Measurements from ENCODE around the gene HUNK. TPM values are rescaled to one million over a fixed set of nuclear protein-coding genes. Genes with fewer than 3 reads are reported as not detected.

The HUNK gene
- total and polyA plus RNA-seq, 2 donors (not counting 1 experiment from before 2014, with no cell fraction given), result 0.01 to 0.07 TPM

DNA sequence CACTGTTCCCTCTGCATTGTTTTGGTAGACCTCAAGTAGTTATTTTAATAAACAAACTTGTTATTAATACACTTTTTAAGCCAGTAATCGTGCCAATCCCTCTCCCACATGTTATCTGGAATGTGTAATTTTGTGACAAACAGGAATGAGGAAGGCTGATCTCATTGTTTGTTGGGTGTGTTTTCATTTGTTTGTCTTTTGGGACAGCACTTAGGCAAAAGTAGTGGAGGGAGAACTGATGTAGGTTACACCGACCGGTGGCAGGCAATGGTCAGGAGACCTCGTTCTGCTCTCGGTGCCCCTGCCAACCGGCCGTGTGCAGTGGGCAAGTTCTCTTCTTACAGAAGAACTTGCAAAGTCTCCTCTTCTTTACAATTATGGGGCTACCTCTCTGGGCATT is 99.8 kb downstream of the HUNK start:
- POLR2A ChIA-PET, result no interaction called here
- Histone ChIP-seq H3K27me3 (replicated peaks in 1 of 4; ENCODE audit: control extremely low read depth in 1 of 4, control insufficient read depth in 3 of 4, insufficient read depth in 4 of 4, low read length in 3 of 4) (no peaks in the 10 kb centered on the region), H3K9me3 (ENCODE audit: control extremely low read depth in 1 of 3, control insufficient read depth in 2 of 3, insufficient read depth in 1 of 3, low read length in 2 of 3) (peaks cover 0 to 9% (median 0%) of the 10 kb centered on the region in 3 donors), H3K9ac (ENCODE audit: low read length) (no peak overlapping the region), H3K36me3 (replicated peaks in 1 of 2; ENCODE audit: control extremely low read depth in 1 of 2, control insufficient read depth in 1 of 2, extremely low read depth in 1 of 2, insufficient read depth in 2 of 2, low read length in 1 of 2) (no peaks in the 10 kb centered on the region), H3K79me2 (ENCODE audit: control insufficient read depth, insufficient read depth, low read length) (no peaks in the 10 kb centered on the region), H2AFZ (ENCODE audit: insufficient read depth, low read depth, low read length, poor library complexity, severe bottlenecking) (no peak overlapping the region), H3K4me2 (replicated peaks; ENCODE audit: low read depth, low read length, poor library complexity, severe bottlenecking) (no peak overlapping the region), H3K4me3 (ENCODE audit: control extremely low read depth in 1 of 5, extremely low read depth in 1 of 5, insufficient read depth in 1 of 5, low read depth in 2 of 5, low read length in 4 of 5) (no peak overlapping the region), H4K20me1 (ENCODE audit: control insufficient read depth, insufficient read depth, low read length, poor library complexity, severe bottlenecking) (no peaks in the 10 kb centered on the region), H3K4me1 (ENCODE audit: control insufficient read depth in 2 of 2, insufficient read depth in 2 of 2, low read length in 2 of 2) (no peaks in the 10 kb centered on the region), H3K27ac (ENCODE audit: low read length in 2 of 2) (no peak overlapping the region)
- H3K27me3 Mint-ChIP-seq, result peaks cover 14% of the 10 kb centered on the region
- intact Hi-C loops (cut with micrococcal nuclease), result no loop called here
- H3K27ac Mint-ChIP-seq, result no peak overlapping the region
- H3K4me3 Mint-ChIP-seq, result no peak overlapping the region
- WGBS (ENCODE audit: insufficient coverage), result 90% methylated on average over 6 of the region's 7 CpGs
- ATAC-seq (ENCODE audit: low read depth) (no peak), DNase-seq (no peak)
- no peak for TF ChIP-seq EZH2 (IDR thresholded peaks at IDR 0.05; ENCODE audit: borderline replicate concordance, insufficient read depth, low read depth, low read length, poor library complexity, severe bottlenecking)
- TF ChIP-seq, protein P1, sequence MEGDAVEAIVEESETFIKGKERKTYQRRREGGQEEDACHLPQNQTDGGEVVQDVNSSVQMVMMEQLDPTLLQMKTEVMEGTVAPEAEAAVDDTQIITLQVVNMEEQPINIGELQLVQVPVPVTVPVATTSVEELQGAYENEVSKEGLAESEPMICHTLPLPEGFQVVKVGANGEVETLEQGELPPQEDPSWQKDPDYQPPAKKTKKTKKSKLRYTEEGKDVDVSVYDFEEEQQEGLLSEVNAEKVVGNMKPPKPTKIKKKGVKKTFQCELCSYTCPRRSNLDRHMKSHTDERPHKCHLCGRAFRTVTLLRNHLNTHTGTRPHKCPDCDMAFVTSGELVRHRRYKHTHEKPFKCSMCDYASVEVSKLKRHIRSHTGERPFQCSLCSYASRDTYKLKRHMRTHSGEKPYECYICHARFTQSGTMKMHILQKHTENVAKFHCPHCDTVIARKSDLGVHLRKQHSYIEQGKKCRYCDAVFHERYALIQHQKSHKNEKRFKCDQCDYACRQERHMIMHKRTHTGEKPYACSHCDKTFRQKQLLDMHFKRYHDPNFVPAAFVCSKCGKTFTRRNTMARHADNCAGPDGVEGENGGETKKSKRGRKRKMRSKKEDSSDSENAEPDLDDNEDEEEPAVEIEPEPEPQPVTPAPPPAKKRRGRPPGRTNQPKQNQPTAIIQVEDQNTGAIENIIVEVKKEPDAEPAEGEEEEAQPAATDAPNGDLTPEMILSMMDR (IDR thresholded peaks at IDR 0.05), result no peak
- H3K4me1 Mint-ChIP-seq, result peaks cover 3% of the 10 kb centered on the region
- H3K9me3 Mint-ChIP-seq (ENCODE audit: insufficient read depth), result peaks cover 3% of the 10 kb centered on the region
- CTCF ChIA-PET, result no interaction called here

DNA sequence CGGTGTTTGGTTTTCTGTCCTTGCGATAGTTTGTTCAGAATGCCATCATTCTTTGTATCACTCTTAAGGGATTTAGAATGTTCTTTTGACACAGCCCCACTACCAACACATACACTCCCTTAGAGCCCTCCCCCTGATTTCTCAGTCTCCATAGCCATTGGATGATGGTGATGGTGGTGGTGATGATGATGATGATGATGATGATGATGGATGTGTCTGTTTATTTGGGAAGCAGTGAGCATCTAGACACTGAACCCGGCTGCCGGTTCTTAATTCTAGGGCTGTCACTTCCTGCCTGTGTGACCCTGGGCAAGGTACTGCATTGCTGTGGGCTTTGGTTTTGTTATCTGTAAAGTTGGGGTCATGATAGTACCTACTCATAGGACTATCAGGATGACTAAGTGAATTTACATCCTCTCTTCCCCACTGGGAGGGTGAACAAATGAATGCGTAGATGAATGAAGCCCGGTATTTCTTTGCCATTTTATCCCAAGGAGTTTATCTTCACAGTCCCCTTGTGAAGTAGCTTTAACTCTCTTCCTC is 100.7 kb downstream of the HUNK start:
- no peak overlapping the region for H3K27ac Mint-ChIP-seq
- Histone ChIP-seq H4K20me1 (ENCODE audit: control insufficient read depth, insufficient read depth, low read length, poor library complexity, severe bottlenecking) (no peaks in the 10 kb centered on the region), H3K9ac (ENCODE audit: low read length) (no peak overlapping the region), H3K36me3 (replicated peaks in 1 of 2; ENCODE audit: control extremely low read depth in 1 of 2, control insufficient read depth in 1 of 2, extremely low read depth in 1 of 2, insufficient read depth in 2 of 2, low read length in 1 of 2) (no peaks in the 10 kb centered on the region), H3K9me3 (ENCODE audit: control extremely low read depth in 1 of 3, control insufficient read depth in 2 of 3, insufficient read depth in 1 of 3, low read length in 2 of 3) (peaks cover 0 to 9% (median 0%) of the 10 kb centered on the region in 3 donors), H3K27ac (ENCODE audit: low read length in 2 of 2) (no peak overlapping the region), H3K79me2 (ENCODE audit: control insufficient read depth, insufficient read depth, low read length) (no peaks in the 10 kb centered on the region), H2AFZ (ENCODE audit: insufficient read depth, low read depth, low read length, poor library complexity, severe bottlenecking) (no peak overlapping the region), H3K27me3 (replicated peaks in 1 of 4; ENCODE audit: control extremely low read depth in 1 of 4, control insufficient read depth in 3 of 4, insufficient read depth in 4 of 4, low read length in 3 of 4) (no peaks in the 10 kb centered on the region), H3K4me1 (ENCODE audit: control insufficient read depth in 2 of 2, insufficient read depth in 2 of 2, low read length in 2 of 2) (no peaks in the 10 kb centered on the region), H3K4me3 (ENCODE audit: control extremely low read depth in 1 of 5, extremely low read depth in 1 of 5, insufficient read depth in 1 of 5, low read depth in 2 of 5, low read length in 4 of 5) (no peak overlapping the region), H3K4me2 (replicated peaks; ENCODE audit: low read depth, low read length, poor library complexity, severe bottlenecking) (no peak overlapping the region)
- H3K27me3 Mint-ChIP-seq, result peaks cover 14% of the 10 kb centered on the region
- ATAC-seq (ENCODE audit: low read depth) (no peak), DNase-seq (no peak)
- peaks cover 3% of the 10 kb centered on the region for H3K4me1 Mint-ChIP-seq
- no peak for TF ChIP-seq EZH2 (IDR thresholded peaks at IDR 0.05; ENCODE audit: borderline replicate concordance, insufficient read depth, low read depth, low read length, poor library complexity, severe bottlenecking)
- TF ChIP-seq, protein P1 (IDR thresholded peaks at IDR 0.05), result no peak
- intact Hi-C loops (cut with micrococcal nuclease), result no loop called here
- peaks cover 3% of the 10 kb centered on the region for H3K9me3 Mint-ChIP-seq (ENCODE audit: insufficient read depth)
- ChIA-PET CTCF (no interaction called here), POLR2A (no interaction called here)
- 92% methylated on average over 2 of the region's 6 CpGs for WGBS (ENCODE audit: insufficient coverage)
- H3K4me3 Mint-ChIP-seq, result no peak overlapping the region

All from B cell (primary cell).